Measurements from ENCODE around the gene ENDOD1. TPM values are rescaled to one million over a fixed set of nuclear protein-coding genes. Genes with fewer than 3 reads are reported as not detected.

Gene ENDOD1
- total RNA-seq, 1 experiment from 2014 or later, result 0.87 TPM

DNA sequence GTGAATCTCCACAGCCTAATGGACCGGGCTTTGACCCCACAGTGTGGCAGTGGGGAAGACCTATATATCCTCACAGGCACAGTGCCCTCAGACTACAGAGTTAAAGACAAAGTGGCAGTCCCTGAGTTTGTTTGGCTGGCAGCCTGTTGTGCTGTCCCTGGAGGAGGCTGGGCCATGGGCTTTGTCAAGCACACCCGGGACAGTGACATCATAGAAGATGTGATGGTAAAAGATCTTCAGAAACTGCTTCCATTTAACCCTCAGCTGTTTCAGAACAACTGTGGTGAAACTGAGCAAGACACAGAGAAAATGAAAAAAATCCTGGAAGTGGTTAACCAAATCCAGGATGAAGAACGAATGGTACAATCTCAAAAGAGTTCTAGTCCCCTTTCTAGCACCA, 39.0 kb downstream of the ENDOD1 start:
- Histone ChIP-seq H3K23ac (ENCODE audit: insufficient read length, low read depth, low read length) (no peak overlapping the region), H3K27me3 (ENCODE audit: insufficient read depth, low read length) (no peaks in the 10 kb centered on the region), H2BK15ac (ENCODE audit: low read depth, low read length) (no peak overlapping the region), H2BK20ac (ENCODE audit: low read depth, low read length, poor library complexity, severe bottlenecking) (no peak overlapping the region), H3K4me1 (ENCODE audit: insufficient read depth, low read length) (no peaks in the 10 kb centered on the region), H3K27ac (ENCODE audit: insufficient read length, low read depth, low read length) (no peak overlapping the region), H2BK12ac (ENCODE audit: insufficient read length, low read depth, low read length) (no peak overlapping the region), H3K18ac (ENCODE audit: insufficient read length, low read depth, low read length) (no peak overlapping the region), H3K9ac (ENCODE audit: extremely low read depth, insufficient read length, low read length) (no peak overlapping the region), H3K4ac (ENCODE audit: low read depth, low read length) (no peak overlapping the region), H3K9me3 (ENCODE audit: control insufficient read depth, low read depth, low read length) (no peaks in the 10 kb centered on the region), H3T11ph (ENCODE audit: low read length) (no peak overlapping the region), H4K91ac (ENCODE audit: insufficient read length, low read depth, low read length) (no peak overlapping the region), H3K79me1 (ENCODE audit: insufficient read depth, low read depth, low read length, poor library complexity, severe bottlenecking) (no peaks in the 10 kb centered on the region), H4K20me1 (ENCODE audit: control insufficient read depth, insufficient read depth, insufficient read length) (no peaks in the 10 kb centered on the region), H3K56ac (ENCODE audit: insufficient read length, low read depth, low read length) (no peak overlapping the region), H2BK5ac (ENCODE audit: insufficient read length, low read length) (no peak overlapping the region), H2AFZ (ENCODE audit: low read length) (no peak overlapping the region), H2AK5ac (ENCODE audit: insufficient read length, low read length) (no peak overlapping the region), H3K79me2 (ENCODE audit: insufficient read depth, low read length) (no peaks in the 10 kb centered on the region), H3K14ac (ENCODE audit: insufficient read depth, low read length) (no peak overlapping the region), H4K8ac (replicated peaks; ENCODE audit: insufficient read length, low read depth, low read length) (no peak overlapping the region), H2BK120ac (ENCODE audit: low read depth, low read length, poor library complexity, severe bottlenecking) (no peak overlapping the region), H4K5ac (ENCODE audit: insufficient read length, low read depth, low read length) (no peak overlapping the region), H3K23me2 (ENCODE audit: insufficient read length, low read depth, low read length, poor library complexity, severe bottlenecking) (no peaks in the 10 kb centered on the region), H3K4me2 (ENCODE audit: insufficient read depth, insufficient read length, low read length) (no peak overlapping the region)
- TF ChIP-seq CTCF (conservative IDR thresholded peaks at IDR 0.05), result no peak
- peaks cover 0 to 2% (median 0%) of the 10 kb centered on the region in 3 experiments; a peak in 1 of 7 replicates for H3K36me3 Mint-ChIP-seq (ENCODE audit: insufficient read depth in 1 of 3, low read depth in 3 of 3)
- no peaks in the 10 kb centered on the region; a peak in 1 of 5 replicates for H3K9me3 Mint-ChIP-seq
- no peaks in the 10 kb centered on the region for H3K4me1 Mint-ChIP-seq
- DNase-seq, result no peak
- peaks cover 5% of the 10 kb centered on the region for H3K27me3 Mint-ChIP-seq (ENCODE audit: low read depth)
- H3K4me3 Mint-ChIP-seq, result no peak overlapping the region
- no peak overlapping the region for H3K27ac Mint-ChIP-seq
- WGBS (ENCODE audit: extremely low coverage, insufficient read length, low lambda C conversion rate), result no CpG with 5 or more reads among the region's 3 CpGs

Data from H9 (cell line).